Prostate gland (tissue), 2 donors: Measurements from ENCODE around the gene GLIS2. TPM values are rescaled to one million over a fixed set of nuclear protein-coding genes. Genes with fewer than 3 reads are reported as not detected.

Experiments
- DNase-seq: peaks from one replicate; pipeline ENCODE4 v3.0.0-alpha.2; 2019; ENCODE audit warnings: low spot score
- H3K27ac ChIP-seq, 2 donors: fragments of 200-600 bp; sonication (generic); 2 replicates each; pipeline ENCODE4 v1.5.1; 2017 to 2019
- H3K27me3 ChIP-seq: fragments of 200-600 bp; sonication (generic); replicated peaks from 2 replicates; pipeline ENCODE4 v1.5.1; 2019; ENCODE audit not compliant: insufficient read depth
- H3K36me3 ChIP-seq, 2 donors: fragments of 200-600 bp; sonication (generic); 1 replicate in 1 of 2; 2 replicates in 1 of 2; pipeline versions ENCODE4 v1.5.1 to v1.8.1; 2017 to 2019
- H3K4me1 ChIP-seq: fragments of 200-600 bp; sonication (generic); replicated peaks from 2 replicates; pipeline ENCODE4 v1.5.1; 2019
- H3K4me3 ChIP-seq, 2 donors: fragments of 200-600 bp; sonication (generic); 2 replicates each; pipeline ENCODE4 v1.5.1; 2017 to 2019
- H3K9me3 ChIP-seq: fragments of 200-600 bp; sonication (generic); 2 replicates; pipeline ENCODE4 v1.5.1; 2017
- CTCF ChIP-seq, 4 experiments: fragments of 200-600 bp in 2 of 4; fragments of 450-650 bp in 2 of 4; sonication (generic) in 2 of 4; IDR thresholded peaks; 1 replicate in 3 of 4; 2 replicates in 1 of 4; pipeline ENCODE4 v1.5.1; 2016 to 2019; ENCODE audit warnings: antibody characterized with exemption in 4 of 4, mild to moderate bottlenecking in 2 of 4, moderate library complexity in 2 of 4
- POLR2A ChIP-seq: fragments of 450-650 bp; IDR thresholded peaks from one replicate; pipeline ENCODE4 v1.6.1; 2016; ENCODE audit warnings: antibody characterized with exemption, mild to moderate bottlenecking
- POLR2AphosphoS5 ChIP-seq: sonication (generic); formaldehyde crosslinking; IDR thresholded peaks from one replicate; pipeline ENCODE4 v1.6.1; 2017; ENCODE audit warnings: antibody characterized with exemption
- WGBS: methylation state at CpG from one replicate; pipeline ENCODE4 v1.1.5; 2018; 5-methylcytosine and 5-hydroxymethylcytosine counted together
- intact Hi-C: fragments of 100-400 bp; cut with DNase I; formaldehyde crosslinking; loops from one replicate; pipeline ENCODE4 v1.14.2; 2022
- total RNA-seq, 2 donors: library from RNA; depleted of rRNA; stranded (reverse); fragments of >200 nt; gene quantifications; one replicate each; pipeline ENCODE4 v1.1.0, GENCODE V29; 2016

Gene GLIS2
- total RNA-seq, 2 donors from 2014 or later = 3.8 to 10.5 TPM

GRCh38 chr16:4376893-4377572, 61.2 kb downstream of the GLIS2 start:
- intact Hi-C loops = no loop called here
- Histone ChIP-seq H3K4me1 (peaks cover 35% of the 10 kb centered on the region), H3K4me3 (no peak overlapping the region), H3K9me3 (no peaks in the 10 kb centered on the region), H3K36me3 (no peaks in the 10 kb centered on the region), H3K27me3 (no peaks in the 10 kb centered on the region), H3K27ac (peak overlapping the region; percentile 51 to 81)
- TF ChIP-seq POLR2A = no peak
- TF ChIP-seq CTCF (IDR thresholded peaks at IDR 0.05) = no peak
- TF ChIP-seq POLR2AphosphoS5 = no peak
- 36% methylated on average over 25 of the region's 27 CpGs for WGBS
- no peak for DNase-seq

- Histone ChIP-seq H3K4me1 (peaks cover 32% of the 10 kb centered on the region), H3K36me3 (no peaks in the 10 kb centered on the region), H3K4me3 (no peak overlapping the region), H3K27me3 (no peaks in the 10 kb centered on the region), H3K9me3 (no peaks in the 10 kb centered on the region), H3K27ac (peak overlapping the region; percentile 51 to 81)
- TF ChIP-seq POLR2A (no peak), POLR2AphosphoS5 (no peak), CTCF (IDR thresholded peaks at IDR 0.05) (no peak)
- 50% methylated on average over 12 of the region's 12 CpGs for WGBS
- DNase-seq = no peak
- intact Hi-C loops = no loop called here
These were observed 61.8 kb downstream of the GLIS2 start for GRCh38 chr16:4377573-4378154.

GRCh38 chr16:4378161-4378666, 62.3 kb downstream of the GLIS2 start:
- TF ChIP-seq POLR2AphosphoS5 (no peak), CTCF (IDR thresholded peaks at IDR 0.05) (no peak)
- no peaks in the 10 kb centered on the region for H3K27me3 ChIP-seq
- no peak for DNase-seq
- H3K27ac ChIP-seq = peak overlapping the region in 1 of 2 donors; percentile 81
- intact Hi-C loops = no loop called here
- H3K9me3 ChIP-seq = no peaks in the 10 kb centered on the region
- 77% methylated on average over 13 of the region's 15 CpGs for WGBS
- no peak overlapping the region for H3K4me3 ChIP-seq
- H3K4me1 ChIP-seq = peaks cover 28% of the 10 kb centered on the region
- H3K36me3 ChIP-seq = no peaks in the 10 kb centered on the region

- TF ChIP-seq CTCF (IDR thresholded peaks at IDR 0.05) (no peak), POLR2AphosphoS5 (no peak), POLR2A (no peak)
- Histone ChIP-seq H3K27me3 (no peaks in the 10 kb centered on the region), H3K4me3 (no peak overlapping the region), H3K36me3 (no peaks in the 10 kb centered on the region), H3K27ac (no peak overlapping the region), H3K4me1 (peaks cover 24% of the 10 kb centered on the region), H3K9me3 (no peaks in the 10 kb centered on the region)
- WGBS = 74% methylated on average over 20 of the region's 21 CpGs
- DNase-seq = no peak
- intact Hi-C loops = no loop called here
These were observed 63.3 kb downstream of the GLIS2 start for GRCh38 chr16:4378999-4379690.
